Panc1 (cell line): ENCODE measurements around the gene LAMA5.

ENCODE experiments used
- POLR2AphosphoS5 ChIP-seq: IDR thresholded peaks from 2 replicates; pipeline ENCODE4 v1.6.1; 2012; ENCODE audit warnings: mild to moderate bottlenecking, low read depth, low read length, moderate library complexity
- TCF7L2 ChIP-seq: IDR thresholded peaks from 2 replicates; pipeline ENCODE4 v1.6.1; 2011; ENCODE audit warnings: mild to moderate bottlenecking, low read depth, low read length, inconsistent platforms
- TF ChIP-seq, protein P1 (sequence below): fragments of 450-650 bp; IDR thresholded peaks from 2 replicates; pipeline ENCODE4 v1.5.1; 2017; ENCODE audit warnings: mild to moderate bottlenecking
- TF ChIP-seq, protein P2 (sequence below), 2 experiments: IDR thresholded peaks; 2 replicates each; pipeline ENCODE4 v1.6.1; 2011 to 2012; ENCODE audit warnings: low read depth in 2 of 2, control low read depth in 1 of 2, low read length in 1 of 2, mild to moderate bottlenecking in 1 of 2, moderate library complexity in 1 of 2; ENCODE audit not compliant: insufficient read depth in 1 of 2

DNA sequence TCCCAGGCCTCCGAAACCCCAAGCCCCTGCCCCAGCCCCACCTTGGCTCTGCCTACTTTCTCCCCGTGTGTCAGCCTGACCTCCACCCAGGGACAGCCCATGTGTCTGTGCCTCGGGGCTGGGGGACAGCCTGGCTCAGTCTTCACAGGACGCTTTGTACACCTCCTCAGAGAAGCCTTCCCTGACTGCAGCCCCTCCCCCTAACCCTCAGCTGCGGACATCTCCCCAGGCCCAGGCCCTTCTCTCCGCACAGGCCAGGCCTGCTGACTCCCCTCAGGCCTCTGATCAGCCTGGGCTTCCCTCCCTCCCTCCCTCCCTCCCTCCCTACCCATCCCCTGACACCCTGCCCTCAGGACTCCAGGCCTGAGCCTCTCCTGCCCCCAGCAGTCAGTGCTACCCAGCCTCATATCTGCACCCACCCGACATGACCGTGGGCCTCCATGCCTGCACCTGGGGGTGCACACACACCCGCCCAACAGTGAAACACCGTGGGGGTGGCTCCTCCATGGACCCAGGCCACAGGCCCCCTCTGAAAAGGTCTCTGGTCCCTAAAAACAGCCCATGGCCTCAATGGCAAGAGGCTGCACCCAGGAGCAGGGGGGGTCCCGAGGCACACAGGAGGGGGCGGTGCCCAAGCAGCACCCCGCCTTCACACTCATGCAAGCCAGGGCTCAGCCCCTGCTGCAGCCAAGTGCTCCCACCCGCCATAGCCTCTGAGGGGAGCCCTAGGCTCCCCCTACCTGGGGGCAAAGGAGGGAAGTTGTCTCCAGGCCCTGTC is 12.9 kb downstream of the LAMA5 start:
- TF ChIP-seq, protein P1, sequence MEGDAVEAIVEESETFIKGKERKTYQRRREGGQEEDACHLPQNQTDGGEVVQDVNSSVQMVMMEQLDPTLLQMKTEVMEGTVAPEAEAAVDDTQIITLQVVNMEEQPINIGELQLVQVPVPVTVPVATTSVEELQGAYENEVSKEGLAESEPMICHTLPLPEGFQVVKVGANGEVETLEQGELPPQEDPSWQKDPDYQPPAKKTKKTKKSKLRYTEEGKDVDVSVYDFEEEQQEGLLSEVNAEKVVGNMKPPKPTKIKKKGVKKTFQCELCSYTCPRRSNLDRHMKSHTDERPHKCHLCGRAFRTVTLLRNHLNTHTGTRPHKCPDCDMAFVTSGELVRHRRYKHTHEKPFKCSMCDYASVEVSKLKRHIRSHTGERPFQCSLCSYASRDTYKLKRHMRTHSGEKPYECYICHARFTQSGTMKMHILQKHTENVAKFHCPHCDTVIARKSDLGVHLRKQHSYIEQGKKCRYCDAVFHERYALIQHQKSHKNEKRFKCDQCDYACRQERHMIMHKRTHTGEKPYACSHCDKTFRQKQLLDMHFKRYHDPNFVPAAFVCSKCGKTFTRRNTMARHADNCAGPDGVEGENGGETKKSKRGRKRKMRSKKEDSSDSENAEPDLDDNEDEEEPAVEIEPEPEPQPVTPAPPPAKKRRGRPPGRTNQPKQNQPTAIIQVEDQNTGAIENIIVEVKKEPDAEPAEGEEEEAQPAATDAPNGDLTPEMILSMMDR = no peak
- no peak for TF ChIP-seq POLR2AphosphoS5
- no peak for TF ChIP-seq TCF7L2
- TF ChIP-seq, protein P2, sequence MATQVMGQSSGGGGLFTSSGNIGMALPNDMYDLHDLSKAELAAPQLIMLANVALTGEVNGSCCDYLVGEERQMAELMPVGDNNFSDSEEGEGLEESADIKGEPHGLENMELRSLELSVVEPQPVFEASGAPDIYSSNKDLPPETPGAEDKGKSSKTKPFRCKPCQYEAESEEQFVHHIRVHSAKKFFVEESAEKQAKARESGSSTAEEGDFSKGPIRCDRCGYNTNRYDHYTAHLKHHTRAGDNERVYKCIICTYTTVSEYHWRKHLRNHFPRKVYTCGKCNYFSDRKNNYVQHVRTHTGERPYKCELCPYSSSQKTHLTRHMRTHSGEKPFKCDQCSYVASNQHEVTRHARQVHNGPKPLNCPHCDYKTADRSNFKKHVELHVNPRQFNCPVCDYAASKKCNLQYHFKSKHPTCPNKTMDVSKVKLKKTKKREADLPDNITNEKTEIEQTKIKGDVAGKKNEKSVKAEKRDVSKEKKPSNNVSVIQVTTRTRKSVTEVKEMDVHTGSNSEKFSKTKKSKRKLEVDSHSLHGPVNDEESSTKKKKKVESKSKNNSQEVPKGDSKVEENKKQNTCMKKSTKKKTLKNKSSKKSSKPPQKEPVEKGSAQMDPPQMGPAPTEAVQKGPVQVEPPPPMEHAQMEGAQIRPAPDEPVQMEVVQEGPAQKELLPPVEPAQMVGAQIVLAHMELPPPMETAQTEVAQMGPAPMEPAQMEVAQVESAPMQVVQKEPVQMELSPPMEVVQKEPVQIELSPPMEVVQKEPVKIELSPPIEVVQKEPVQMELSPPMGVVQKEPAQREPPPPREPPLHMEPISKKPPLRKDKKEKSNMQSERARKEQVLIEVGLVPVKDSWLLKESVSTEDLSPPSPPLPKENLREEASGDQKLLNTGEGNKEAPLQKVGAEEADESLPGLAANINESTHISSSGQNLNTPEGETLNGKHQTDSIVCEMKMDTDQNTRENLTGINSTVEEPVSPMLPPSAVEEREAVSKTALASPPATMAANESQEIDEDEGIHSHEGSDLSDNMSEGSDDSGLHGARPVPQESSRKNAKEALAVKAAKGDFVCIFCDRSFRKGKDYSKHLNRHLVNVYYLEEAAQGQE (IDR thresholded peaks at IDR 0.05; ENCODE audit: insufficient read depth in 1 of 2, low read depth in 2 of 2, low read length in 1 of 2) = no peak
